UCSD-AML1 (cell line): ENCODE results near the gene POLR2H.

Source experiments
- DNase-seq: peaks from one replicate; lab custom pipeline; 2025; ENCODE audit not compliant: unreplicated experiment; lab: John Stamatoyannopoulos, UW

POLR2H gene

GRCh38 chr3:184368586-184369183 is 7.2 kb downstream of the POLR2H start:
- DNase-seq = no peak

- DNase-seq = peak; percentile 68
Observed at GRCh38 chr3:184371570-184372018, 10.1 kb downstream of the POLR2H start.

- no peak for DNase-seq
Observed at GRCh38 chr3:184372296-184372821, 10.8 kb downstream of the POLR2H start.

GRCh38 chr3:184372911-184373310 is 11.4 kb downstream of the POLR2H start:
- no peak for DNase-seq

GRCh38 chr3:184373422-184373821 is 11.9 kb downstream of the POLR2H start:
- DNase-seq = no peak

- DNase-seq = no peak
Observed at GRCh38 chr3:184375747-184376461, 14.4 kb downstream of the POLR2H start.

GRCh38 chr3:184377374-184377773 is 15.9 kb downstream of the POLR2H start:
- DNase-seq = no peak

GRCh38 chr3:184377882-184378445 is 16.5 kb downstream of the POLR2H start, which contains the start of gene THPO:
TSS of gene THPO (minus strand) at chr3:184378207. CDS start at chr3:184376259, 1,948 bp downstream.
- DNase-seq = no peak

GRCh38 chr3:184378651-184379357 is 17.3 kb downstream of the POLR2H start:
- no peak for DNase-seq

- DNase-seq = no peak
Observed at GRCh38 chr3:184379358-184380184, 18.1 kb downstream of the POLR2H start, which contains the start of gene CHRD. TSS of gene CHRD (plus strand) at chr3:184380054. CDS start at chr3:184380319, 265 bp downstream.

GRCh38 chr3:184380185-184380626 is 18.7 kb downstream of the POLR2H start:
- no peak for DNase-seq

- DNase-seq = no peak
Observed at GRCh38 chr3:184380627-184381260, 19.2 kb downstream of the POLR2H start.

GRCh38 chr3:184381261-184382224 is 20.0 kb downstream of the POLR2H start:
- peak; percentile 38 for DNase-seq

GRCh38 chr3:184382326-184383032 is 21.0 kb downstream of the POLR2H start:
- DNase-seq = no peak

GRCh38 chr3:184383033-184383740 is 21.7 kb downstream of the POLR2H start:
- DNase-seq = no peak

GRCh38 chr3:184384342-184384741 is 22.8 kb downstream of the POLR2H start:
- DNase-seq = no peak

- no peak for DNase-seq
Observed at GRCh38 chr3:184384856-184385422, 23.4 kb downstream of the POLR2H start.
